H1 (cell line): ENCODE results near the gene FAM168B. TPM values are rescaled to one million over a fixed set of nuclear protein-coding genes. Genes with fewer than 3 reads are reported as not detected.

Experiments
- CTCF ChIA-PET: fragments of 300-600 bp; sonication (Branson Sonifier 250); formaldehyde crosslinking; loops from one replicate; lab custom pipeline; 2021; ENCODE audit not compliant: partially characterized antibody; lab: Charles Lee
- POLR2A ChIA-PET: fragments of 300-600 bp; sonication (Branson Sonifier 250); formaldehyde crosslinking; loops from one replicate; lab custom pipeline; 2021; ENCODE audit warnings: inconsistent platforms; ENCODE audit not compliant: partially characterized antibody; lab: Charles Lee
- DNase-seq, 2 experiments: peaks; one replicate each; pipeline versions ENCODE4 v3.0.0 to v3.0.0-alpha.2; 2010 to 2022; ENCODE audit warnings: low spot score in 2 of 2, low read depth in 1 of 2, mixed read lengths in 1 of 2
- FAIRE-seq: peaks from 2 replicates; lab custom pipeline; 2011; peaks lifted over from hg19 to GRCh38; lab: Jason Lieb, UNC
- H2AFZ ChIP-seq: 2 replicates; pipeline ENCODE4 v1.8.1; 2012; ENCODE audit warnings: low read length, inconsistent platforms
- H2AK5ac ChIP-seq: 2 replicates; pipeline ENCODE4 v1.6.1; 2013; ENCODE audit warnings: low read depth, low read length
- H2BK120ac ChIP-seq: replicated peaks from 2 replicates; pipeline ENCODE3; 2013; ENCODE audit warnings: low read depth, low read length, inconsistent platforms
- H2BK12ac ChIP-seq: 2 replicates; pipeline ENCODE4 v1.6.1; 2013; ENCODE audit warnings: low read depth, low read length
- H2BK15ac ChIP-seq: 2 replicates; pipeline ENCODE4 v1.6.1; 2013; ENCODE audit warnings: low read length
- H2BK20ac ChIP-seq: 2 replicates; pipeline ENCODE4 v1.6.1; 2013; ENCODE audit warnings: low read length
- H2BK5ac ChIP-seq: 2 replicates; pipeline ENCODE4 v1.6.1; 2013; ENCODE audit warnings: low read depth, low read length
- H3K14ac ChIP-seq: 2 replicates; pipeline ENCODE4 v1.6.1; 2013; ENCODE audit warnings: inconsistent platforms; ENCODE audit not compliant: insufficient read length
- H3K18ac ChIP-seq: 2 replicates; pipeline ENCODE4 v1.6.1; 2013; ENCODE audit warnings: low read length; ENCODE audit errors: extremely low read depth
- H3K23ac ChIP-seq: 2 replicates; pipeline ENCODE4 v1.6.1; 2013; ENCODE audit warnings: inconsistent platforms; ENCODE audit not compliant: insufficient read length
- H3K23me2 ChIP-seq: 2 replicates; pipeline ENCODE4 v1.6.1; 2013; ENCODE audit warnings: low read depth, low read length
- H3K27ac ChIP-seq: 2 replicates; pipeline ENCODE4 v1.6.1; 2011; ENCODE audit warnings: low read depth, low read length, inconsistent platforms
- H3K27me3 ChIP-seq, 4 experiments: replicated peaks in 1 of 4; 1 replicate in 1 of 4; 2 replicates in 3 of 4; pipeline versions ENCODE4 v1.6.1 to v1.8.1; 2011 to 2013; ENCODE audit warnings: low read length in 3 of 4, mild to moderate bottlenecking in 3 of 4, inconsistent platforms in 2 of 4, mixed read lengths in 2 of 4, moderate library complexity in 1 of 4; ENCODE audit not compliant: control insufficient read depth in 3 of 4, insufficient read depth in 3 of 4; ENCODE audit errors: extremely low read depth in 1 of 4
- H3K36me3 ChIP-seq, 4 experiments: 2 replicates each; pipeline versions ENCODE4 v1.6.1 to v1.8.1; 2011 to 2013; ENCODE audit warnings: mild to moderate bottlenecking in 4 of 4, low read length in 3 of 4, moderate library complexity in 2 of 4, control low read depth in 1 of 4, inconsistent platforms in 1 of 4; ENCODE audit not compliant: insufficient read depth in 4 of 4, control insufficient read depth in 2 of 4
- H3K4ac ChIP-seq: replicated peaks from 2 replicates; pipeline ENCODE3; 2013; ENCODE audit warnings: low read length, low read depth, mixed read lengths, inconsistent platforms; ENCODE audit not compliant: insufficient read length
- H3K4me1 ChIP-seq, 4 experiments: replicated peaks in 1 of 4; 1 replicate in 1 of 4; 2 replicates in 3 of 4; pipeline versions ENCODE4 v1.6.1 to v1.8.1; 2011 to 2013; ENCODE audit warnings: low read length in 3 of 4, inconsistent platforms in 2 of 4, mixed read lengths in 1 of 4; ENCODE audit not compliant: insufficient read depth in 4 of 4, control insufficient read depth in 3 of 4
- H3K4me2 ChIP-seq, 2 experiments: 2 replicates each; pipeline versions ENCODE4 v1.6.1 to v1.8.1; 2011 to 2013; ENCODE audit warnings: low read depth in 2 of 2, low read length in 2 of 2, control low read depth in 1 of 2, inconsistent platforms in 1 of 2, mild to moderate bottlenecking in 1 of 2; ENCODE audit not compliant: insufficient read depth in 1 of 2
- H3K4me3 ChIP-seq, 4 experiments: fragments of 200-600, 300-600 bp in 1 of 4; sonication (generic), shearing (Covaris generic), sonication (Bioruptor Twin) in 1 of 4; 2 replicates each; pipeline versions ENCODE4 v1.5.1 to v1.8.1; 2011 to 2016; ENCODE audit warnings: low read length in 4 of 4, low read depth in 3 of 4, control low read depth in 2 of 4, inconsistent platforms in 2 of 4, mild to moderate bottlenecking in 2 of 4, mixed read lengths in 1 of 4, moderate library complexity in 1 of 4; ENCODE audit not compliant: insufficient read depth in 2 of 4; ENCODE audit errors: extremely low read depth in 1 of 4
- H3K56ac ChIP-seq: replicated peaks from 2 replicates; pipeline ENCODE3; 2013; ENCODE audit warnings: low read depth, mild to moderate bottlenecking, mixed read lengths, low read length, inconsistent platforms; ENCODE audit not compliant: insufficient read length
- H3K79me1 ChIP-seq: 2 replicates; pipeline ENCODE4 v1.6.1; 2013; ENCODE audit warnings: low read depth, low read length, control low read depth
- H3K79me2 ChIP-seq, 2 experiments: 2 replicates each; pipeline versions ENCODE4 v1.6.1 to v1.8.1; 2012 to 2013; ENCODE audit warnings: low read length in 2 of 2, mild to moderate bottlenecking in 2 of 2, inconsistent platforms in 1 of 2; ENCODE audit not compliant: insufficient read depth in 2 of 2, control insufficient read depth in 1 of 2
- H3K9ac ChIP-seq, 4 experiments: replicated peaks in 1 of 4; 1 replicate in 1 of 4; 2 replicates in 3 of 4; pipeline versions ENCODE4 v1.6.1 to v1.8.1; 2011 to 2013; ENCODE audit warnings: low read depth in 3 of 4, low read length in 3 of 4, control low read depth in 2 of 4, mild to moderate bottlenecking in 2 of 4, moderate library complexity in 2 of 4, inconsistent platforms in 1 of 4; ENCODE audit errors: extremely low read depth in 1 of 4
- H3K9me3 ChIP-seq, 2 experiments: 2 replicates each; pipeline versions ENCODE4 v1.6.1 to v1.8.1; 2012 to 2013; ENCODE audit warnings: mild to moderate bottlenecking in 2 of 2, moderate library complexity in 2 of 2, control low read depth in 1 of 2, inconsistent platforms in 1 of 2, low read depth in 1 of 2, low read length in 1 of 2, mixed read lengths in 1 of 2; ENCODE audit not compliant: insufficient read depth in 2 of 2
- H4K20me1 ChIP-seq, 2 experiments: replicated peaks in 1 of 2; 2 replicates each; pipeline versions ENCODE3 to v1.8.1; 2011 to 2013; ENCODE audit warnings: inconsistent platforms in 2 of 2, low read length in 2 of 2, mild to moderate bottlenecking in 1 of 2; ENCODE audit not compliant: insufficient read depth in 2 of 2, control insufficient read depth in 1 of 2
- H4K5ac ChIP-seq: 2 replicates; pipeline ENCODE4 v1.6.1; 2013; ENCODE audit warnings: low read length, low read depth, mixed read lengths, inconsistent platforms; ENCODE audit not compliant: insufficient read length
- H4K8ac ChIP-seq: 2 replicates; pipeline ENCODE4 v1.8.0; 2013; ENCODE audit warnings: mild to moderate bottlenecking, moderate library complexity, low read length, inconsistent platforms; ENCODE audit not compliant: insufficient read depth; ENCODE audit errors: extremely low read depth
- H4K91ac ChIP-seq: replicated peaks from 2 replicates; pipeline ENCODE3; 2013; ENCODE audit warnings: low read length, mixed read lengths, inconsistent platforms; ENCODE audit not compliant: insufficient read length
- CBX5 ChIP-seq: fragments of 300-800, 300-1000 bp; sonication (generic); IDR thresholded peaks from 2 replicates; pipeline ENCODE4 v1.7.1; 2016; ENCODE audit warnings: antibody characterized with exemption, low read length, low read depth
- MAFK ChIP-seq: IDR thresholded peaks from 2 replicates; pipeline ENCODE4 v1.6.1; 2012; ENCODE audit warnings: low read depth, mild to moderate bottlenecking, improper control_type of control experiment, low read length
- NRF1 ChIP-seq: IDR thresholded peaks from 2 replicates; pipeline ENCODE4 v1.6.1; 2011; ENCODE audit warnings: mild to moderate bottlenecking, low read depth, low read length, improper control_type of control experiment
- RAD21 ChIP-seq, 2 experiments: IDR thresholded peaks in 1 of 2; conservative IDR thresholded peaks in 1 of 2; 2 replicates each; pipeline ENCODE4 v1.6.1; 2011; ENCODE audit warnings: low read depth in 2 of 2, low read length in 2 of 2, improper control_type of control experiment in 1 of 2, inconsistent platforms in 1 of 2, mild to moderate bottlenecking in 1 of 2, moderate library complexity in 1 of 2
- RNF2 ChIP-seq: fragments of 200-900, 300-1000 bp; sonication (generic); IDR thresholded peaks from 2 replicates; pipeline ENCODE4 v1.7.1; 2016; ENCODE audit warnings: borderline replicate concordance, low read depth, mild to moderate bottlenecking, antibody characterized with exemption, low read length; ENCODE audit not compliant: poor library complexity, severe bottlenecking; ENCODE audit errors: missing control alignments
- SP2 ChIP-seq: IDR thresholded peaks from 2 replicates; pipeline ENCODE4 v1.6.1; 2012; ENCODE audit warnings: mild to moderate bottlenecking, low read length, inconsistent platforms
- TEAD4 ChIP-seq: IDR thresholded peaks from 2 replicates; pipeline ENCODE4 v1.6.1; 2012; ENCODE audit warnings: low read depth, low read length, inconsistent platforms, mixed read lengths
- WGBS, 2 experiments: shearing (Covaris generic) in 1 of 2; methylation state at CpG; one replicate each; pipeline versions ENCODE4 v1.1.6 to v1.1.7; 2013 to 2015; ENCODE audit warnings: low lambda C conversion rate in 2 of 2, mixed read lengths in 2 of 2, inconsistent platforms in 1 of 2, low coverage in 1 of 2, missing lambda C conversion rate in 1 of 2; ENCODE audit not compliant: insufficient replicate concordance in 2 of 2, insufficient coverage in 1 of 2, insufficient read length in 1 of 2; ENCODE audit errors: extremely low coverage in 1 of 2, missing lambda C conversion rate in 1 of 2; 5-methylcytosine and 5-hydroxymethylcytosine counted together
- polyA plus RNA-seq, 7 experiments: library from polyadenylated mRNA; depleted of rRNA in 3 of 7; stranded (reverse) in 5 of 7; unstranded in 2 of 7; fragments of >200 nt in 5 of 7; fragments of 200-250 nt in 2 of 7; gene quantifications; 1 replicate in 5 of 7; 2 replicates in 1 of 7; 4 replicates in 1 of 7; pipeline versions ENCODE4 v1.2.1 to v1.2.3, GENCODE V29; 2011 to 2013; ENCODE audit warnings: missing spikeins in 2 of 7, mixed read lengths in 2 of 7
- total RNA-seq: library from RNA; stranded (reverse); fragmentation: NEBNext Ultra II Directional; extraction: Animal tissue kit (Norgen Biotek cat#: 25700); gene quantifications from 2 replicates; pipeline ENCODE4 v1.2.1, GENCODE V29; 2021

The FAM168B gene
- total and polyA plus RNA-seq, 2 of the 8 experiments (the other 6 are each of a cell fraction or from before 2014, with no cell fraction given): 61.9 to 123 TPM

DNA sequence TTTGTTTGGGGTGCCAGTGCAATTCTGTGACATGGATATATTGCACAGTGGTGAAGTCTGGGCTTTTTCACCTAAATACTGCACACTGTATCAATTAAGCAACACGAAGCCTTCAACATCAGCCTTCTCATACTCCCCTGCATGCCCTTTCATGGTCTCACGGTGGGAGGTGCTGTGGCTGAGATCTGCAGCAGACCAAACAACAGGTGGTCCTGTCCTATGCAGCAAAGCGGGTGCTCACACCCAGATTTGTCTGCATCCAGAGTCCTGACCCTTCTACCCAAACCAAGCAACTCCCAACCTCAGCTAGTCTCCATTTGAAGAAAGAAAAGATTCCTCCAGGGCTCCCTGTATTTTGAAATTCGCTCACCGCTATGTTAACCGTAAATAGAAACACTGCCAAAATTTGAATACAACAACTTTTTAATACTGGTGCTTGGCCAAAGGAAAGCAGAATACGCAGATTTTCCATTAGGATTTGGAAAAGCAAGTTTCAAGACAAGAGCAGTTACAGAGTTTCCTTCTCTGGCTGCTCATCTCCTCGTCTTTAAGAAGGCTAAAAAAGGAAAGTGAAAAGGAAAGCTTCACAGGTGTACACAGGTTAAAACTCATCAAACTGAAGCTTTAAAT lies 34.9 kb downstream of the FAM168B start:
- 93% methylated on average over 8 of the region's 8 CpGs; no CpG with 5 or more reads in 1 of the 2 experiments for WGBS, 2 experiments
- H2BK20ac ChIP-seq: 0 out of 2 replicates have a peak overlapping the region, but pooled peaks have one; percentile 61
- H3K4me1 ChIP-seq: peaks cover 0 to 2% (median 0%) of the 10 kb centered on the region in 4 experiments; a peak in 1 of 7 replicates
- no peak overlapping the region for H2BK120ac ChIP-seq
- no peak overlapping the region for H3K9ac ChIP-seq
- H3K4me3 ChIP-seq: no peak overlapping the region
- H4K91ac ChIP-seq: no peak overlapping the region
- no peak overlapping the region for H3K4me2 ChIP-seq
- no peak overlapping the region for H2AFZ ChIP-seq
- H2BK5ac ChIP-seq: no peak overlapping the region
- no peak overlapping the region for H4K5ac ChIP-seq
- no peak for DNase-seq
- H3K56ac ChIP-seq: no peak overlapping the region
- peaks cover 5 to 63% (median 25%) of the 10 kb centered on the region in 4 experiments; a peak in 7 of 8 replicates for H3K36me3 ChIP-seq
- no peak overlapping the region for H3K4ac ChIP-seq
- no peak overlapping the region for H2AK5ac ChIP-seq
- peaks cover 23 to 41% of the 10 kb centered on the region in 2 experiments for H4K20me1 ChIP-seq
- no peak overlapping the region for H3K14ac ChIP-seq
- H2BK15ac ChIP-seq: no peak overlapping the region
- peaks cover 0 to 77% of the 10 kb centered on the region in 2 experiments for H3K79me2 ChIP-seq
- no peak overlapping the region for H3K23ac ChIP-seq
- no peaks in the 10 kb centered on the region for H3K23me2 ChIP-seq
- no peak overlapping the region for H2BK12ac ChIP-seq
- no peak for FAIRE-seq
- H3K27me3 ChIP-seq: no peaks in the 10 kb centered on the region
- no peak overlapping the region for H3K18ac ChIP-seq
- no peak for TF ChIP-seq TEAD4
- TF ChIP-seq RNF2: no peak
- no peak for TF ChIP-seq MAFK
- no peak for TF ChIP-seq CBX5
- TF ChIP-seq RAD21 (IDR thresholded peaks at IDR 0.05 in 1 of 2, conservative IDR thresholded peaks at IDR 0.05 in 1 of 2; ENCODE audit: low read depth in 2 of 2, low read length in 2 of 2): no peak
- no peak for TF ChIP-seq SP2
- TF ChIP-seq NRF1: no peak
- POLR2A ChIA-PET: interaction anchor here (0.6 to 1.3 kb wide), 3 partner anchors 31 to 234 kb away, joined by 3 to 7 read pairs (median 3); partner anchors contain the start of gene FAM168B
- no peak overlapping the region for H4K8ac ChIP-seq
- CTCF ChIA-PET: interaction anchor here (1.4 kb wide), 1 partner anchor 15 kb away, joined by 3 read pairs; no protein-coding TSS in a partner anchor
- H3K27ac ChIP-seq: no peak overlapping the region
- H3K79me1 ChIP-seq: peaks cover 22% of the 10 kb centered on the region
- no peaks in the 10 kb centered on the region for H3K9me3 ChIP-seq
